Measurements from ENCODE around the gene TASP1.

Gene TASP1

DNA sequence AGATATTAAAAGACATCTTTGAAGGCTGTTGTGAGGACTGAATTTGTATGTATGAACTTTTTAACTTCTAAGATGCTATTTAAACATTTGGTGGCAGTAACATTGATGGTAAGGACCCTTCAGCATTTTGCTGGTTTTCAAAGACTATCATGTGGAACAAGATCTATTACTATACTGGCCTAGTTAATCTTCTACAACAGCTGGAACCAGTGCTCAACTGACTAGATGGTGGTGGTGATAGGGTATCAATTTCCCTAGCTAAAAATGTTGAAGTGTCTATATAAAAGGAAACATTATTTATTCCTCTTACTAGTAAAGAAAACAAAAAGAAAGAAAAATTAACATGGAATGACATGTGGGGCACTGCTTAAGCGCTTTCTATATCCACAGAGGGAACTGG is 195.7 kb downstream of the TASP1 start:
- no peak for DNase-seq (ENCODE audit: low spot score)
- no peak for ATAC-seq (ENCODE audit: low read depth)
- Histone ChIP-seq H3K27me3 (ENCODE audit: insufficient read depth, poor library complexity, severe bottlenecking) (no peaks in the 10 kb centered on the region), H3K27ac (ENCODE audit: poor library complexity, severe bottlenecking) (no peak overlapping the region), H3K36me3 (ENCODE audit: low read depth) (no peaks in the 10 kb centered on the region), H3K4me3 (ENCODE audit: severe bottlenecking) (no peak overlapping the region), H3K9me3 (ENCODE audit: severe bottlenecking) (no peaks in the 10 kb centered on the region), H3K4me1 (ENCODE audit: insufficient read depth, poor library complexity, severe bottlenecking) (no peaks in the 10 kb centered on the region)
- no peak for TF ChIP-seq CTCF (IDR thresholded peaks at IDR 0.05; ENCODE audit: poor library complexity, severe bottlenecking)

DNA sequence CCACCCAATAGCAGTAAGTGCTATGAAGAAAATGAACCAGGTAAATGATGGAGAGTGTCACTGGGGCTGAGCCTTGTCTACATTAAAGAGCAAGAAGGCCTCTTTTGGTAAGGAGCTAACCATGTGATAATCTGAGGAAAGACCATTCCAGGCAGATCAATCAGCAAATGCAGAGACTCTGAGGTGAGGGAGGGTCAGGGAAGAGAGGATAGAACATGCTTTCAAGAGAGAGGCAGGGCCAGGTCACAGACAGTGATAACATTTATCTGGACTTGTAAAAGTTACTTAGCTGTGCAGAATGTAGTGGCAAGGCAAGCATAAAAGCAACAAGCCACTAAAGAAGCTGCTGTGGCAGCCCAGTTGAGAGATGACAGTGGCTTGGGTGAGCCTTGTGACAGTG is 197.3 kb downstream of the TASP1 start:
- no peak for DNase-seq (ENCODE audit: low spot score)
- Histone ChIP-seq H3K27me3 (ENCODE audit: insufficient read depth, poor library complexity, severe bottlenecking) (no peaks in the 10 kb centered on the region), H3K36me3 (ENCODE audit: low read depth) (no peaks in the 10 kb centered on the region), H3K4me1 (ENCODE audit: insufficient read depth, poor library complexity, severe bottlenecking) (no peaks in the 10 kb centered on the region), H3K4me3 (ENCODE audit: severe bottlenecking) (no peak overlapping the region), H3K27ac (ENCODE audit: poor library complexity, severe bottlenecking) (no peak overlapping the region), H3K9me3 (ENCODE audit: severe bottlenecking) (no peaks in the 10 kb centered on the region)
- no peak for ATAC-seq (ENCODE audit: low read depth)
- no peak for TF ChIP-seq CTCF (IDR thresholded peaks at IDR 0.05; ENCODE audit: poor library complexity, severe bottlenecking)

- no peaks in the 10 kb centered on the region; the same call in none of the 2 replicates for H3K36me3 ChIP-seq (ENCODE audit: low read depth)
- DNase-seq (ENCODE audit: low spot score) (no peak), ATAC-seq (ENCODE audit: low read depth) (no peak)
- H3K27me3 ChIP-seq (ENCODE audit: insufficient read depth, poor library complexity, severe bottlenecking) = no peaks in the 10 kb centered on the region
- no peaks in the 10 kb centered on the region for H3K4me1 ChIP-seq (ENCODE audit: insufficient read depth, poor library complexity, severe bottlenecking)
- no peaks in the 10 kb centered on the region for H3K9me3 ChIP-seq (ENCODE audit: severe bottlenecking)
- no peak overlapping the region for H3K4me3 ChIP-seq (ENCODE audit: severe bottlenecking)
- no peak for TF ChIP-seq CTCF (IDR thresholded peaks at IDR 0.05; ENCODE audit: poor library complexity, severe bottlenecking)
- H3K27ac ChIP-seq (ENCODE audit: poor library complexity, severe bottlenecking) = no peak overlapping the region
Measured at GRCh38 chr20:13436530-13436929, 202.2 kb downstream of the TASP1 start.

DNA sequence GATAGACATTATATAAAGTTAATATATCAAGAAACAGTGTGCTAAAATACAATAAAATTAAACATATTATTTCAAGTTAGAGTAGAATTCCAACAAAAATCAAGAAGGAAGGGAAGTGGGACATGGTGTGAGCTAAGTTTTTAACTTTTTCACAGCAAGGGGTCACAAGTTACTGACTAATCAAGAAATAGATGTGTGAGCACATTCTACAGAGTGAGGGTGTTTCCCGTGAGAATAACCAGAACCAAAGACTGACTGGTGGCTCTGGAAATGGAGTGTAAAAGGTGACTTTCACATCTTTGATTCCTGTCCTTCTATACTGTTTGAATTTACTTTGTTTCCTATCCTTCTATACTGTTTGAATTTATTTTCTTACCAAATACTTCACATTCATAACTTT is 206.6 kb downstream of the TASP1 start:
- no peaks in the 10 kb centered on the region for H3K9me3 ChIP-seq (ENCODE audit: severe bottlenecking)
- no peak overlapping the region for H3K4me3 ChIP-seq (ENCODE audit: severe bottlenecking)
- no peaks in the 10 kb centered on the region; the same call in none of the 2 replicates for H3K36me3 ChIP-seq (ENCODE audit: low read depth)
- DNase-seq (ENCODE audit: low spot score) = no peak
- no peak for TF ChIP-seq CTCF (IDR thresholded peaks at IDR 0.05; ENCODE audit: poor library complexity, severe bottlenecking)
- H3K4me1 ChIP-seq (ENCODE audit: insufficient read depth, poor library complexity, severe bottlenecking) = peaks cover 3% of the 10 kb centered on the region
- no peak for ATAC-seq (ENCODE audit: low read depth)
- no peaks in the 10 kb centered on the region for H3K27me3 ChIP-seq (ENCODE audit: insufficient read depth, poor library complexity, severe bottlenecking)
- H3K27ac ChIP-seq (ENCODE audit: poor library complexity, severe bottlenecking) = no peak overlapping the region

DNA sequence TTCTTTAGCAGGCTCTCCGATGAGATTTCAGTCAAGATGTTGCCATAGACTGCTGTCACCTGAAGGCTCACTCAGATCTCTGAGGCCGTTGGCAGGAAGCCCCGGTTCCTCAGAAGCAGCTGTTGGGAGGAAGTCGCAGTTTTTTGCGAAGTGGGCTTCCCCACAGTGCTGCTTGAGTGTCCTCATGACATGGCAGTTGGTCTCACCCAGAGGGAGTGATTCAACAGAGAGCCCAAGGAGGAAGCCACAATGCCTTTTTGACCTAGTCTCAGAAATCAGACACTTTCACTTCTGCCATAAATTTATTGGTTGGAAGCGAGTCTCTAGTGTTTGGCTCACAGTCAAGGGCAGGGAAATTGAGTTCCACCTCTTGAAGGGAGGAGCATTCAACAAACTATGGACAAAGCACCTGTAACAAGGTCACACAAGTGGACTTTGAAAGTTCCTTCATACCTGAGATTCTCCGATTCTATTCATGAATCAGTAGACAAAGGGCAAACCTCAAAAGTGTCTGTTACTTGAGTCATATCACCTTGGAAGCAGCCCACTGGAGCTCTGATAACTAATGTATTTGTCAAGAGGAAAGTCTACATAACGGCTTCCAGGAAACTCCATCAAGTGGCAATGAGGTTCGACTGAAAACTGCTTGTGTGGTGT is 208.3 kb downstream of the TASP1 start:
- ATAC-seq (ENCODE audit: low read depth) = peak; percentile 31; the same call in 1 of the 3 replicates
- TF ChIP-seq CTCF (IDR thresholded peaks at IDR 0.05; ENCODE audit: poor library complexity, severe bottlenecking) = no peak
- H3K27me3 ChIP-seq (ENCODE audit: insufficient read depth, poor library complexity, severe bottlenecking) = no peaks in the 10 kb centered on the region
- H3K9me3 ChIP-seq (ENCODE audit: severe bottlenecking) = no peaks in the 10 kb centered on the region
- peaks cover 3% of the 10 kb centered on the region for H3K4me1 ChIP-seq (ENCODE audit: insufficient read depth, poor library complexity, severe bottlenecking)
- no peak for DNase-seq (ENCODE audit: low spot score)
- H3K27ac ChIP-seq (ENCODE audit: poor library complexity, severe bottlenecking) = no peak overlapping the region
- H3K4me3 ChIP-seq (ENCODE audit: severe bottlenecking) = no peak overlapping the region
- H3K36me3 ChIP-seq (ENCODE audit: low read depth) = no peaks in the 10 kb centered on the region; the same call in none of the 2 replicates

Data from RWPE2 (cell line).